ENCODE measurements around the gene PLPPR2. TPM values are rescaled to one million over a fixed set of nuclear protein-coding genes. Genes with fewer than 3 reads are reported as not detected.
A peak's percentile ranks its signal among the peaks of the same experiment; 100 is the strongest.
"Not testable (repeated sequence)": the region's sequence is repeated elsewhere in the genome, so short reads cannot be mapped to it uniquely, and the experiment has no call there.

The PLPPR2 gene
- total RNA-seq, 1 donor from 2014 or later, result 8.8 TPM

- peak; percentile 79 for ATAC-seq
- peak; percentile 79 for DNase-seq (ENCODE audit: low spot score)
Measured at GRCh38 chr19:11339254-11340098, 15.8 kb upstream of the PLPPR2 start, which contains the start of gene RAB3D. Gene RAB3D, minus strand, starts transcription at chr19:11339657. Its CDS starts 2,258 bp downstream, at chr19:11337399.

- ATAC-seq; DNase-seq (ENCODE audit: low spot score): not testable (repeated sequence)
Measured at GRCh38 chr19:11340099-11340467, 15.1 kb upstream of the PLPPR2 start.

GRCh38 chr19:11342429-11342828 lies 12.8 kb upstream of the PLPPR2 start:
- DNase-seq (ENCODE audit: low spot score) (no peak), ATAC-seq (no peak)

GRCh38 chr19:11345122-11345803 lies 10.0 kb upstream of the PLPPR2 start:
- DNase-seq (ENCODE audit: low spot score) (peak; percentile 76), ATAC-seq (peak; percentile 47)

GRCh38 chr19:11346104-11346940 lies 8.9 kb upstream of the PLPPR2 start, which contains the start of the genes CCDC159 and TMEM205:
Gene CCDC159, plus strand, starts transcription at chr19:11346519. Its CDS starts 88 bp downstream, at chr19:11346607.
Gene TMEM205, minus strand, starts transcription at chr19:11346268. Its CDS starts 649 bp downstream, at chr19:11345619.
- peak; percentile 99 for DNase-seq (ENCODE audit: low spot score)
- peak; percentile 88 for ATAC-seq

GRCh38 chr19:11347546-11348039 lies 7.6 kb upstream of the PLPPR2 start:
- DNase-seq (ENCODE audit: low spot score) (no peak), ATAC-seq (no peak)

- no peak for DNase-seq (ENCODE audit: low spot score)
- no peak for ATAC-seq
Measured at GRCh38 chr19:11349171-11349570, 6.1 kb upstream of the PLPPR2 start.

- ATAC-seq; DNase-seq (ENCODE audit: low spot score): not testable (repeated sequence)
Measured at GRCh38 chr19:11354102-11354501, 1.1 kb upstream of the PLPPR2 start.

GRCh38 chr19:11356074-11356397 lies 804 bp downstream of the PLPPR2 start:
- no peak for DNase-seq (ENCODE audit: low spot score)
- no peak for ATAC-seq

- ATAC-seq (no peak), DNase-seq (ENCODE audit: low spot score) (no peak)
Measured at GRCh38 chr19:11356676-11357550, 1.7 kb downstream of the PLPPR2 start.

GRCh38 chr19:11359421-11359820 lies 4.2 kb downstream of the PLPPR2 start:
- DNase-seq (ENCODE audit: low spot score) (no peak), ATAC-seq (no peak)

GRCh38 chr19:11361037-11361770 lies 6.0 kb downstream of the PLPPR2 start:
- ATAC-seq (peak; percentile 92), DNase-seq (ENCODE audit: low spot score) (peak; percentile 83)

- DNase-seq (ENCODE audit: low spot score) (no peak), ATAC-seq (no peak)
Measured at GRCh38 chr19:11361771-11362731, 6.8 kb downstream of the PLPPR2 start.

GRCh38 chr19:11363881-11364280 lies 8.6 kb downstream of the PLPPR2 start:
- ATAC-seq (no peak), DNase-seq (ENCODE audit: low spot score) (no peak)

GRCh38 chr19:11364296-11364904 lies 9.2 kb downstream of the PLPPR2 start:
- ATAC-seq, result no peak
- no peak for DNase-seq (ENCODE audit: low spot score)

- ATAC-seq, result no peak
- no peak for DNase-seq (ENCODE audit: low spot score)
Measured at GRCh38 chr19:11364935-11365334, 9.7 kb downstream of the PLPPR2 start.

- DNase-seq (ENCODE audit: low spot score) (no peak), ATAC-seq (peak; percentile 42)
Measured at GRCh38 chr19:11365557-11366117, 10.4 kb downstream of the PLPPR2 start.
